ENCODE data around the gene CYSTM1.

The CYSTM1 gene

DNA sequence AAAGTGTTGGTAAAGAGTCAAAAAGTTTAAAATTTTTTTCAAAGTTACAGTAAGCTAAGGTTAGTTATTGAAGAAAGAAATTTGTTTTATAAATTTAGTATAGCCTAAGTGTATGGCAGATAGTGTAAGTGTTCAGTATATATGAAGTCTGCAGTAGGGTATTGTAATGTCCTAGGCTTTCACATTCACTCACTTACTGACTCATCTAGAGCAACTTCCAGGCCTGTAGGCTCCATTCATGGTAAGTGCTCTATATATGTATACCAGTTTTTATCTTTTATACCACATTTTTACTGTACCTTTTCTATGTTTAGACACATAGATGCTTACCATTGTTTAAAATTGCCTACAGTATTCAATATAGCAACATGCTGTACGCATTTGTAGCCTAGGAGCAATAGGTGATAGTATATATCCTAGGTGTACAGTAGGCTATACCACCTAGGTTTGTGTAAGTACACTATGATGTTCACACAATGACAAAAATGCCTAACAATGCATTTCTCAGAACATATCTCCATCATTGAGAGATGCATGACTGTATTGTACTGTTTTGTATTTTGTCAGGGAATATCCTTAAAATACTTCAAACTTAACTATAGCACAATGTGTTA, 38.5 kb downstream of the CYSTM1 start:
- DNase-seq (ENCODE audit: low read depth): no peak

DNA sequence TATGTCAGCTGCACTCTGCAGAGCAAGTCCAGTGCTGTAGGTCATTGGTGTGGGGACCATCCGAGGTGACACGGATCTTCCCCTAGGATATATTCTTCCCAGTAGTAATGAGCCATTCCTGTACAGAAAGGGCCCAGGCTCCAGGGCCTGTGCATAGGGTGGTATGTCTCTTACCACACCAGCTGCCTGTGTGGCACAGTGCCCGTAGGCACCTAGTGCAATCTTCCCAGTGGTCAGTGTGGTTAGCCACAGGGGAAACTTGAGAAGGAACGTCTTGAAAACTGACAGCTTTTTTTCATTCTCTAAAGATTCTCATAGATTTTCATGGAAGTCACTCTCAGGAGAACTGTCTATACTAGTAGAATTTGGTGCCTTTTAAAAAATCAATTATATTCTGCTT, 39.8 kb downstream of the CYSTM1 start:
- DNase-seq (ENCODE audit: low read depth): no peak

DNA sequence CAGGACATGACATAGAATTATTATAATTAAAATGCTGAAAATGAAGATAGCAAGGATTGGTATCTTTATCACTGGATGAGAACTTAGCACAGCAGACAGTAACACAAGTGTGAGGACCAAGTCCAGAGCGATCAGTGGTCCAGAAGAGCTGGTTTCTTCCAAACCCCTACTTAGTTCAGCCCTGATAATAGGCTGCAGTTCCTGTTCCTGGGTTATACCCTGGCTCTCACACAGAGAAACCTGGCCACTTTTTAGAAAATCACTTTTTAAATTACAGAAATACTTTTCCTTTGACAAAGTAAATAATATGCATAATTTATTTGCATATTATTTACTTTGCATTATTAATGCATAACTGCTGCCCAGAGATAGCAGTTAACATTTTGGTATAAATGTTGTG, 40.3 kb downstream of the CYSTM1 start:
- no peak for DNase-seq (ENCODE audit: low read depth)

DNA sequence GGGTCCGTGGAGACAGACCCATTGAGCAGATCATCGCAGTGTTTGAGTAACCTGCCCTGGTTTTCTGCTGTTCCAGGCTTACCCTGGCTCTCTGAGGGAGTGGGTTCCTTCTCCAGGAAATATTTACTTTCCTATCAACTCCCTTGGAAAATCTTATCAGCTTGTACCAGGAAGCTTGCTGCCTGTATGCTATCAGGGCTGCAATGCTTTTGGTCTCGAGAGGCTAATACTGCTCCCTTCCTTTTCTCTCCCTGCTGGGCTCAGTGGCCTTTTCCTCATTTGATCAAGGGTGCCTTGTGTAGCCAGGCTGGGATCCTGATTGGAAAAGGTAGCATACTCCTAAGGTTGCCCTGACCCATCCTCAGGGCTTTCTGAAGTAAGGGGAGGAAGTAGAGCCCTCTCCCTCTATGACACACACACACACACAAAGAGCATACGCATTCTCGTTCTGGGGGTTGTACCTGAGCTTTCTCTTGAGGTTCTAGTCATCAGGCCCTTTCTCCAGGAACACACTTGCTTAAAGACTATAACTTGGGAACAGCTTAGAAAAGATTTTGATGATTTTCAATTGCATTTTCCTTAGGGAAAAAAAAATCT, 41.6 kb downstream of the CYSTM1 start:
- DNase-seq (ENCODE audit: low read depth): no peak

DNA sequence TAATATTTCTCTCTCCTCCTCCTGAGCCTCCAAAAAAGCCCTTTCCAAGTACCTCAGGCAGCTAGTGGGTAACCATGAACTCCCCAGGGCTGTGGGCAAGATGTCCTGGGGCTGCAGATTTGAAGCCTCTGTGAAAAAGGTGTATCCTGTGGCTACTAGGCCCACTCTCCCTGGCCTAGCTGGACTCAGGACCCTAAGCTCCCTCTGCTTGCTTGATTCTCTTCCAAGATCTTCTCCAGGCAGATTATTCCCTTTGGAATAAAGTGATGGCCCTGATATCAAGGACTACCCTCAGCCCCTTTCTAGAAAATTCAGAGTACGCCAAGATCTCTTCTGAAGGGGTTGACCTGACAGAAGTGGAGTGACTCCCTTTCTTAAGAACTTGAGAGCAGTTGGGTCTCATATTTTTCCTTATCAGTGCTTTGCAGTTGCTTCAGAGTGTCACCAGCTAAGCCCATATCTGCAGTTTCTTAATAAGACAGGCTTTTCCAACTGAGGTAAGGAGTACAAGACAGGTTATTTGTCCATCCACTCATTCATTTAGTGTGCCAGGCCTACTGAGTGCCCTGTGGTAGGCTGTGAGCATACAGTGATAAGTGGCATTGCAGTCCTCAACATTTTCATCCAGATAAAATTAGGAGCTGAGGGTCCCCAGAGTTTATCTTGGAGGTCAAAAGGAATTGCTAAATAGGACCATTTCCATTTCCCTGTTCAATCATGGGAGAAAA, 42.5 kb downstream of the CYSTM1 start:
- no peak for DNase-seq (ENCODE audit: low read depth)

DNA sequence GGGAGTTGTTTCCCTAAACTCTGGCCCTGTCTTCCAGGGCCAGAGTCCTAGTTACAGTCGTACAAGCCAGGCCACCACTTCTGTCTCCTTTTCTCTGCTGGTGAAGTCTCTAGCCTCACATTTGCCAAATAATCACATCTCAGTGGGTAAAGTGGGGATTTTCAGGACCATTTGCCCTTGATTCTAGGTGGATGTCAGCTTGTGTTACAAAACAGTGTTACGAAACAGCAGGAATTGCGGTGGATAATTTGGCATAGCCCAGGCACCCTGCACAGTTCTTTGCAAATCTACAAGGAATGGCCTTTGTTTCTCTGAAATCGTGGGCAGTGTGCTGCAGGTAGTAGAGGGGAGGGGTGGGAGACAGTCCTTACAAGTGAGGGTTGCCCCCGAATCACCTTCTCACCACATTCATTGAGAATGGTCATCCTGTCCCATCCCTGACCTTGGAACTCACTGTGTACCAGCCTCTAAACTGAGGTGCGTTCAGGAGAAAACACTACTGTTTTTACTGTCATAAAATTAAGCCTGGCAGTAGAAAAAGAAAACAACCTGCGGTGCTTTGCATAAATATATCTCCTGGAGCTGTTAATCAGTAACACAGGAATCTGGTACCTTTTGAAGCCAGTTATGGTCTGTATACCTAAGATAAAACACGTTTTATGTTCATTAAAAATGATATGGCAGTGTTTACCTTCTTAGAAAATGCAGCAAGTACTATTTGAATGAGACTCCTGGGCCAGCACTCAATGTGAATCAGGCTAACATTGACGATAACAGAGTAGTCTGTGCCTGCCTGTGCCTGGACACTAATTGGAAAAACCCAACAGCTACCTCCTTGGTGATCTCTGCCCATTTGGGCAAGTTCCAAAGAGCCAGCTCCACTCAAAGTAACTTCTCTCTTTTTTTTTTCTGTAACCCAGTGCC, 44.3 kb downstream of the CYSTM1 start:
- no peak for DNase-seq (ENCODE audit: low read depth)

DNA sequence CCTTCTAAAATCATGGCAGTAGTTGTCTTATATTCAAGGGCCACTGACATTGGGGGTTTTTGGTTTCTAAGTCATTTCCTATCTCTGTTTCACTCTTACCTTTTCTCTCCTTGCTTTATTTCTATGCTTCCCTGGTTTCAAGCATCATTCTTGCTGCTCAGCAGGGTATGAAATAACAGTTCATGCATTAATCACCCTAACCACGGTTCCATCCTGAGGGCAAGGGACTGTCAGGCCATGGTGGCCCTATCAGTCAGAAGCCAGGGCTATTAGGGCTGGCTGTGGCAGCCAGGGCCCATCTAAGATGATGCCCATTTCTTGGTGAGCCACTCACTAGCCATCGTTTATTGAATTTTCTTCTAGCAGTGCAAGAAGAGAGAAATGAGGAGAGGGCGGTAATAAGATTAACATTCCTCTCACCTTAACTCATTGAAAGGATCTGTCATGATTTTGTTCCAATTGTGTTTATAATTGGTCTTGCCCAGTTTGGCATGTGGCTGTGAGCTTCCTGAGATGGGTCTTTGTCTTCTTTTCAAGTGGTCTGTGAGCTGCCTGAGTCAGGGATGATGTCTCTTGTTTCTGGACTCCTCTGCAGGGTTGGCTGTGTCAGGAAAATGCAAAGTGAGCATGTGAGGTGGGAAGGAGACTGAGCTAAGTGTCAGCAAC, 45.2 kb downstream of the CYSTM1 start:
- no peak for DNase-seq (ENCODE audit: low read depth)

DNA sequence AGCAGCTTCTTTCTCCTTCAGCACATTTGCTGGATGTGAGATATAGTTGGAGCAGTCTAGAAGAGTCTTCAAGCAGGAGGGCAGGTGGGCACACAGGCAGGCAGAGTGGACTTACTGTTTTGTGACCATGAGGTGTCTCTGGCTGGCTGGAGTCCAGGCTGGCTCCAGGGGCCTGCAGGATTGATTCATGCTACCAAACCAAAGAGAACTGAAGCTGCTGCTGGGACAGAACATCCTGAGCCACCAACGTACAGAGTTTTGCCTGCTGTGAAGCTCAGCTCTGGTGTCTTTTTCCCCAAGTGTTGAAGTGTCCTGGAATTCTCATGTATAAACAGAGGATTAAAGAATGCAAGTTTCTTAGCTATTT, 45.7 kb downstream of the CYSTM1 start:
- no peak for DNase-seq (ENCODE audit: low read depth)

DNA sequence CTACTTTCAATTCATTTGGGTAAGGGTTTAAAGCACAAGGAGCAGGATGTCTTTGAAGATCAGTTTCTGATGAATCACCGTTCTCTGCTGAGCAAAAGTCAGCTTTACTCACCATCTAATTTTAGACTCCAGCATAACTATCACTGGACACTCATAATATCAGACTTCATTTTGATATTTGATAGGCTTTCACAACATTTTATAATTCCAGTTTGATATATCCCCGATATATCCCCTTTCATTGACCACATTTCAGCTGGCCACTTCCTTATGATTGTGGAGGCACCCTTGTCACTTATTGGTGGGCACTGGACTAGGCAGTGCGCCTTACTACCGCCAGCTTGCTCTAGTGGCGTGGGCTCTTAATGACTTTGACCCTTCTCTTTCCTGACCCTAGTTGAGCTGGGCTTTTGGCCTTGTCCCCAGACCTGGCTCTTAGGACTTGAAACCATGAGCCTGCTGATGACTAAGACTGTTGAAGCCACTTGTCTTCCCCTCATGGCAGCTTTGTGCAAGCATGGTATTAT, 46.8 kb downstream of the CYSTM1 start:
- no peak for DNase-seq (ENCODE audit: low read depth)

DNA sequence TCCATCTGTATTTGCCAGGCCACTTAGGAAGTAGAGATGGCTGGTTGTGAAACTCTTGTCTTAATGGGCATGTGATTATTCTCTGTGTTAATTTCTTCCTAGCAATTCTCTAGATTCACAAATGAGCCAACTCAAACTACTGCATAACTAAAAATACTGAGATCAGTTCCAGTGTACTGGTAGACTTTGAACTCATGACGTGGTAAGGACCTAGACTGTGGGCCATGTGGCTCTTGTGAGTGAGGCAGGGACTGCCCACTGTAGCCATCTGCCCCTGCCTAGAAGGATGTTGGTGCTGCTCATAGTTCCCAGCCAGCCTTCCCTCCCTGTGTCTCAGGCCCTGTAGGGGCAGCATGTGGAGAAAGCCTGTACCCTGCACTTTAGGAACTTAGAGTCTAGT, 47.4 kb downstream of the CYSTM1 start:
- no peak for DNase-seq (ENCODE audit: low read depth)

DNA sequence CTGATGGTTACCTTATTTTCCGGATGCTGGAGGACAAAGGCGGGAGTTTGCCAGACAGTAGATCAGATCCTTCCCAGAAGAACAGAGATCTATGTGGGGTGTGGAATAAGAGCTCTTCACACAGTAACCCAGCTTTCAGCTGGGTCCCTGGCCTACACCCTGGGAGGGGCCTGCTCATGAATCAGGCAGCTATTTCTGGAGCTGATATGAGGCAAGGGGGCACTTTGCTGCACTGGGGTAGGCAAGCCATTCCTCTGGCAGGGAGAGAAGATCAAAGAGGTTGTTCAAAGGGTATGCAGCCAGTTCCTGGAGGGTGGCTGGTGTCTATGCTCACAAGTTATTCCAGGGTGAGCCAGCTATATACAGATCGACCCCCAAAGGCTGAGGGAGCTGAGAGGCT, 48.6 kb downstream of the CYSTM1 start:
- no peak for DNase-seq (ENCODE audit: low read depth)

DNA sequence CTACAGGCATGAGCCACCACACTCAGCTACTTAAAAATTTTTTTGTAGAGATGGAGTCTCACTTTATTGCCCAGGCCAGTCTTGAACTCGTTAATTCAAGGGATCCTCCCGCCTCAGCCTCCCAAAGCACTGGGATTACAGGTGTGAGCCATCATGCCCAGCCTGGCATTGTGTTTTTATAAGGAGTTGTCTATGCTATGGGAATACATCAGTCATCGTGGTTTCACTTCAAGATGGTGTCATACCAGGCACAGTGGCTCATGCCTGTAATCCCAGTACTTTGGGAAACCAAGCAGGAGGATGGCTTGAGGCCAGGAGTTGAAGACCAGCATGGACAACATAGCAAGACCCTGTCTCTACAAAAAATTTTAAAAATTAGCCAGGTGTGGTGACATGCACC, 49.7 kb downstream of the CYSTM1 start:
- DNase-seq (ENCODE audit: low read depth): no peak

DNA sequence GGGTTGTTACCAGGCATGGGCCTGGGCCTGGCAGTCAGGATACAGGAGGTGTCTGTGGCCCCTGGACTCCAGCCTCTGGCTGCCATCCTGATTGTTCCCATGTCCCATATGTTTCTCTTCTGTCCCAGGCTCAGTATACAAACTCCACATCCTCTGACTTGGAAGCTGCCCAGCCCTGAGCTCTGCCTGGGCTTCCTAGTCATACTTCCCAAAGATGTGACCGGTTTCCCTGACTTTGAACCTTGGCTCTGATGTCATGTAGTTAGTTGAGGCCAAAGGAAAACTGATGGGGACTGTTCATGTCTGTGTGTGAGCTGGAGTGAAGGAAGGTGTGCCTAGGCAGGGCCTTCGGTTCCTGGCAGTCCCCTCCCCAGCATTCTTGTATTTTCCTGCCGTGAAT, 50.4 kb downstream of the CYSTM1 start:
- DNase-seq (ENCODE audit: low read depth): no peak

DNA sequence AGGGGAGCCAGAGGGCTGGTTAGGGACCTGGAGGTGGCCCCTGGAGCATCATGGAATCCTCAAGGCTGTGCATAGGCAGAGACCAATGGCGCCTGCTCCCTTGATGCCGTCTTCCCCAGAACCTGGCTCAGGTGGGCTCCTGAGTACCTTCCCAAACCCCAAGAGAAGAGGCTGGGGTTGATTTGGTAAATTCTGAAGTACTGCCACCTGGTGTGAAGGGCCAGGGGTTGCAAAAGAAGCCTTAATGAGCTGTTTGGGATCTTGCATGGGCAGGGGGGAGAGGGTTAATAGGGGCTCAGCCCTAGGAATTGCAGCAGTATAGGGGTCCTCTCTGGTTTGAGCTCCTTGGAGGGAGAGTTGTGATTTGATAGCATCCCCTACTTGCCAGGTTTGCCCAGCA, 52.1 kb downstream of the CYSTM1 start:
- DNase-seq (ENCODE audit: low read depth): no peak

DNA sequence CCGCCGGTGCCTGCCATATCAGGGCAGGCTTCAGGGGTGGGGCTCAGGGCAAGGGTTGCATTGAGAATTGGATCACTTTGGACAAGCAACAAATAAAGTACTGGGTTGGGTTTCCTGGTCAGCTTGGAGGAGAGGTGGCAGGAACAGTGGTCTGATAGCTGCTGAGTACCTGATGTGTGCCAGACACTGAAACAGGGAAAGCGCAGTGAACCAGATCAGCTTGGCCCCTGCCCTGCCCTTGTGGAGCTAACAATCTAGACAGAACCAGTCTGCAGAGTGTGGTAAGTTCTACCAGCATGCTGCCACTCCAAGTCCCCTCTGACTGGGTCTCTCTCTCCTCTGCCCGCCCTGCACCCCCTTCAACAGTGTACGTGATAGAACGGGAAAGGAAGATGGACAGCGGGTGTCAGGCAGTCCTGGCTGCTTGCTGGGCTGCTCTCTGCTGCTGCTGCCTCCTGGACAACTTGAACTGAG, 53.4 kb downstream of the CYSTM1 start:
- no peak for DNase-seq (ENCODE audit: low read depth)

DNA sequence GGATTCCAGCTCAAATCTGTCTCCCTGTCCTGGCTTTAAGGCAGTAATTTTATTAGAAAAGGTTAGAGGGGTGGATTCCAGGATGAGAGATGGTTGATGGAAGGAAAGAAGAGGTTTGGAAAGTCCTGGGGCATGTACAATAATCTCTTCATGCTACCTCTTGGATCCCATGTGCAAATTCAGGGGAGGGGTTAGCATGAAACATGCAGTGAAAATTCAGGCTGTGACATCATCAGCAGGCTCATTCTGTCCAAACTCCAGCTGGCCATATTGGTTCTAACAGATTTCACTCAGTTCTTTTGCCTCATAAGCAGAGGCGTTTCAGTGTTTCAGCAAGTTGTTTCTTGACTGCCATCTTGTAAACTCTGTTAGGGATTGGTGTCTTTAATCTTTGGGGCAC, 55.4 kb downstream of the CYSTM1 start:
- DNase-seq (ENCODE audit: low read depth): no peak

DNA sequence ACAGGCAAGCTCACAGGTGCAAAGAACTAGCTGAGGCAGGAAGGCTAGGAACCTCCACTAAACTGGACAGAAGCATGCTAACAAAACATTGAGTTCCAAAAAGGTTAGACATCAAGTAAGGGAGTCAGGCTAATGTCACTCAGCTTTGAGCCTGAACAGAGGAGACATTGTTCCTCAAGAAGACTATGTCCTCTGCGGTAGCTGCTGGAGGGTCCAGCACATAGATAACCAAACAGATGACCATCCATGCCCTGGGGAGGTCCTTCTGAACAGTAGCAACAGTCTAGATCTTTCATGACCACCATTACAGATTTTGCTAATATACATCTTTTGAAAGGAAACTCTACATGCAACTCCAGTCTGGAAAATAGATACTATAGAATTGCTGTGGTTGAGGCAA, 57.7 kb downstream of the CYSTM1 start:
- no peak for DNase-seq (ENCODE audit: low read depth)

DNA sequence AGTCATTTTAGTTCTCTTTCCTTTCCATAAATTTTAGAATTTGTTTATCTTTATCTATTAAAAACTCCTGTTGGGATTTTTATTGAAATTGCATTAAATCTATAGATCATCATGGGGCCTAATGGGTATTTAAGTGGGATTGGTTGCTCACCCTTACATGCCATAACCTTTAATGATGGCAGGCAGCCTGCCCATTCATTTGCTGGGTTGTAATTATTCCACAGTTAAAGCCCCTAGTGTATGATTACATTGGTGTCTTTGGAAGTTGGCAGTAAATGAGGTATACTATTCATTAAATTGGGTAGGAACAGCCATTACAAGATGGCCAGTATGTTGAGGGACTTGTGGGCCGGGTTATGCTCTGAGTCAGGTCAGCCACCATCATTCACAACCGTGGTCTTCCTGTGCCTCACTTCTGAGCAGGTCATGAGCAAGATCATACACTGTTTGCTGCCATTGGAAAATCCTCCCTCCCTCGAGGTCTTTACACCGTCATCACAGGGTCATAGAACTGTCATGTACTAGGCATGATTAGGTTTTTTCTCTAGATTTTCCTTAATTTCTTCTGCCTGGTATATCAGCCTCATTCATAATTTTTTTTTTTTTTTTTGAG, 59.5 kb downstream of the CYSTM1 start:
- no peak for DNase-seq (ENCODE audit: low read depth)

DNA sequence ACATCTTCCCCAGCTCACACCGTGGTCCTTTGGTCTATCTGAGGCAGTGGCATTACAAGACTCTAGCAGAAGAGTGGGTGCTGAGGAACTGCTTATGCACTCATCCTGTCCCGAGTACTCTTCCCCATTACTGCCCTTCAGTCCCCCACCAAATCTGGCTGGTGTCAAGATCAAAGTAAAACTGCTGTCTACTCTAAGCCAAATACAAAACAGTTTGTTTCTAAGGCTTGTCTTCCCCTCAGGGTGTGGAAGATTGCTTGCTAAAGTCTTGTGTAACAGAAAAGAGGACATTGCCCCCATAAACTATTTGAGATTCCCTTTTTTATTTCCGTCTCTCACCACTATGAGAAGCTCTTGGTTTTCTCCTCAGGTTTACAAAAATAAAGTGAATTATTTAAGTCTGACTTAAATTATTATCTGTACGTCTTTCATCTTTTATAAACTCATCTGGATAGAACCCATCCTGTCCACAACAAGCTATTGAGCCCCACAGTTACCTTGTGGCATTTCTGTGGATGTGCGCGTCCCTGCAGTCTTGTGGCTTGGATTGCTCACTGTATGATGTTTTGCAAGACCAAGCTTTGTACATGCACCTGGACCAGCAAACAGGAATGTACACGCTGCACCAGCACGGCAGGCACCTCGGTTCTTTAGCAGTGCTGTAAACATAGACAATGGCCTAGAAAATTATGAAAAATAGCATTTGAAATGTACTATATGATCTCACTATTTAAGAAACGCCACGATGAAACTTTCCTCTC, 61.0 kb downstream of the CYSTM1 start:
- no peak for DNase-seq (ENCODE audit: low read depth)

DNA sequence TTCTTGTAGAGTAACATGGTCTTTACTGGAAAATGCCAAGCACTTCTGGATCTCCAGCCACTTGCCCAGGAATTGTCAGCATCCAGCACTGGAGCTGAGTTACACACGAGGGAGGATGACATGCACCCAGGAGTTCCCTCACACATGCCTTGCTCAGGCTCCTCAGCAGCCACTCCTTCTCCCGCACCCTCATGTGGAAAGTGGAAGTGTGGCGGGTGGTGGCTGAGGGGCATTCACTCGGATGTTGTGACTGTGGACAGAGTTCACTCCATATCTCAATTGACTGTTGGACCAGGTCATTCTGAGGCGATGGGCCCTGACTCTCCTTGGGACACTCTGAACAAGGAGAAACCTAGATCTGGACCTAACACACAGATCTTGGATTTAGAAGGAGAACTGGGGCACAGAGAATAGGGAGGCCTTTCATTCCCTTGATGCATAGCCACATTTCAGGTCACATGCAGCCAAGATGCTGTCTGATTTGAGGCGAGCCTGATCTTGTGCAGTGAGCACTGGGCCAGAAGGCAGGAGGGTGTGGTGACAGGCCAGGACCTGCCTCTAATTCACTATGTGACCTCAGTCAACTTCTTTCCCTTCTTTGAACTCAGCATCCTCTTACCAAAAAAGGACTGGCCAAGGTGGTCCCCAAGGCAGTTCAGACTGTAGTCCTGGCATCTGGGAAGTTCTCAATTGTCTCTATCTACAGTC, 62.1 kb downstream of the CYSTM1 start:
- no peak for DNase-seq (ENCODE audit: low read depth)
